ENCODE data around the gene GPRC5A. TPM values are rescaled to one million over a fixed set of nuclear protein-coding genes. Genes with fewer than 3 reads are reported as not detected.

GPRC5A gene
- total and polyA plus RNA-seq, 10 of the 15 experiments (the other 5 are each of a cell fraction or from before 2014, with no cell fraction given): 0.10 to 2.8 (median 1.1) TPM

DNA sequence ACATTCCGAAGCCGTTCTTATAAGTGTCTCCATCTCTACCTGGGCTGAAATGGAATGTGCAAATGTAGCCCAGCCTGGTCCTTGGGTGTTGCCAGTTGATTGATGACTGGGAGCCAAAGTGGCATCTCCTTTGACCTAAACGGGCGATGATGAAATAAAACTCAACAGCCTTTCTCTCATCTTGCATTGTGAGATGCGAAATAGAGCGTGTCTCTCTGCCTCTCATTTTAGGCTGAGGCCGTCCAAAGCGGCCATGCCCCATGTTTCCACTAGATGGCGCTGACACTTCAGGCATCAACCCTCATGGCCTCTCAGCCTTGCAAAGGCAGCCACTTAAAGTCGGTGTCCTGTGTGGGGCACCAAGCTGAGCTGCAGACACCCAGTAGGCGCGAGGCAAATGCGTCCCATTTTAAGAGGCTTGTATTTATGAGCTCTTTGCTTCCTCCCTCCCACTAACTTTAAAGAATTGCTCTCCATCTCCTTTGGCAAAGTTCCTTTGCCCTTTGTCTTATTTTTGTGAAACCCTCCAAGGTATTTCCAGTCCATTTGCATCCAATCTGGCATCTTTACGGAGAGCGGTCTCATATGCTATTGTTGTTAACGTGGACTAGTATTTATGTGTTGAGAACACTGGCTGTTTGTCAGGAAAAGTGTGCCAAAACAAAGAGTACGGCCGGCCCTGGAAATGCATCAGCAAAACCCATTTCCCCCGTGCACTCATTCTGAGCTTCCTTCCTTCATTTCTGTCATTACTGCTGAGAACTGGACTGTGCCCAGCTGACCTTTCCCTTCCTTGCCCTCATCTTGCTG, 25.0 kb downstream of the GPRC5A start:
- in situ Hi-C loops (cut with MboI) (no loop called here), intact Hi-C loops (cut with micrococcal nuclease; ENCODE audit: unreplicated experiment) (loop anchor here (1.0 to 2.0 kb wide), 4 partner anchors 66 to 318 kb away; no protein-coding TSS in a partner anchor)
- Histone ChIP-seq H3K27me3 (replicated peaks in 1 of 2; ENCODE audit: control insufficient read depth in 2 of 2, insufficient read depth in 2 of 2, low read length in 1 of 2) (peaks cover 2 to 3% of the 10 kb centered on the region in 2 experiments; a peak in 2 of 4 replicates), H3K27ac (ENCODE audit: control insufficient read depth, insufficient read depth) (no peak overlapping the region), H4K20me1 (ENCODE audit: control insufficient read depth, insufficient read depth) (no peaks in the 10 kb centered on the region; the same call in 1 of the 2 replicates), H3K79me2 (ENCODE audit: control insufficient read depth, insufficient read depth, low read length) (no peaks in the 10 kb centered on the region), H3K4me1 (ENCODE audit: control insufficient read depth, insufficient read depth, low read length) (no peaks in the 10 kb centered on the region), H3K4me2 (ENCODE audit: control insufficient read depth, insufficient read depth) (no peak overlapping the region), H3K36me3 (ENCODE audit: control insufficient read depth in 2 of 2, insufficient read depth in 2 of 2, low read length in 1 of 2) (no peaks in the 10 kb centered on the region), H3K9me3 (replicated peaks; ENCODE audit: control insufficient read depth, insufficient read depth, low read length) (no peaks in the 10 kb centered on the region), H3K9ac (ENCODE audit: control insufficient read depth, insufficient read depth, low read length) (no peak overlapping the region), H2AFZ (ENCODE audit: control insufficient read depth, low read depth, low read length) (no peak overlapping the region), H3K4me3 (no peak overlapping the region)
- SMC1A ChIA-PET (ENCODE audit: uncharacterized antibody, unreplicated experiment): interaction anchor here (0.5 to 4.5 kb wide), 19 partner anchors 9 to 339 kb away, joined by 3 to 50 read pairs (median 4); no protein-coding TSS in a partner anchor
- TF ChIP-seq POU2F2 (IDR thresholded peaks at IDR 0.05; ENCODE audit: borderline replicate concordance, low read depth, low read length) (0 out of 3 replicates have a peak, but pooled peaks have one; percentile 29), SMC3 (IDR thresholded peaks at IDR 0.05; ENCODE audit: borderline replicate concordance, low read length) (peak; percentile 94), JUND (IDR thresholded peaks at IDR 0.05; ENCODE audit: low read depth, low read length) (no peak), YY1 (IDR thresholded peaks at IDR 0.05; ENCODE audit: low read depth, low read length) (peak; percentile 85), BRCA1 (IDR thresholded peaks at IDR 0.05; ENCODE audit: low read depth, low read length) (no peak), RAD21 (IDR thresholded peaks at IDR 0.05; ENCODE audit: insufficient read depth, low read depth, low read length) (peak; percentile 98)
- TF ChIP-seq, protein P1, sequence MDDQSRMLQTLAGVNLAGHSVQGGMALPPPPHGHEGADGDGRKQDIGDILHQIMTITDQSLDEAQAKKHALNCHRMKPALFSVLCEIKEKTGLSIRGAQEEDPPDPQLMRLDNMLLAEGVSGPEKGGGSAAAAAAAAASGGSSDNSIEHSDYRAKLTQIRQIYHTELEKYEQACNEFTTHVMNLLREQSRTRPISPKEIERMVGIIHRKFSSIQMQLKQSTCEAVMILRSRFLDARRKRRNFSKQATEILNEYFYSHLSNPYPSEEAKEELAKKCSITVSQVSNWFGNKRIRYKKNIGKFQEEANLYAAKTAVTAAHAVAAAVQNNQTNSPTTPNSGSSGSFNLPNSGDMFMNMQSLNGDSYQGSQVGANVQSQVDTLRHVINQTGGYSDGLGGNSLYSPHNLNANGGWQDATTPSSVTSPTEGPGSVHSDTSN (IDR thresholded peaks at IDR 0.05; ENCODE audit: insufficient replicate concordance, low read depth, low read length): no peak
- TF ChIP-seq, protein P2, sequence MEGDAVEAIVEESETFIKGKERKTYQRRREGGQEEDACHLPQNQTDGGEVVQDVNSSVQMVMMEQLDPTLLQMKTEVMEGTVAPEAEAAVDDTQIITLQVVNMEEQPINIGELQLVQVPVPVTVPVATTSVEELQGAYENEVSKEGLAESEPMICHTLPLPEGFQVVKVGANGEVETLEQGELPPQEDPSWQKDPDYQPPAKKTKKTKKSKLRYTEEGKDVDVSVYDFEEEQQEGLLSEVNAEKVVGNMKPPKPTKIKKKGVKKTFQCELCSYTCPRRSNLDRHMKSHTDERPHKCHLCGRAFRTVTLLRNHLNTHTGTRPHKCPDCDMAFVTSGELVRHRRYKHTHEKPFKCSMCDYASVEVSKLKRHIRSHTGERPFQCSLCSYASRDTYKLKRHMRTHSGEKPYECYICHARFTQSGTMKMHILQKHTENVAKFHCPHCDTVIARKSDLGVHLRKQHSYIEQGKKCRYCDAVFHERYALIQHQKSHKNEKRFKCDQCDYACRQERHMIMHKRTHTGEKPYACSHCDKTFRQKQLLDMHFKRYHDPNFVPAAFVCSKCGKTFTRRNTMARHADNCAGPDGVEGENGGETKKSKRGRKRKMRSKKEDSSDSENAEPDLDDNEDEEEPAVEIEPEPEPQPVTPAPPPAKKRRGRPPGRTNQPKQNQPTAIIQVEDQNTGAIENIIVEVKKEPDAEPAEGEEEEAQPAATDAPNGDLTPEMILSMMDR (IDR thresholded peaks at IDR 0.05 in 2 of 3, conservative IDR thresholded peaks at IDR 0.05 in 1 of 3; ENCODE audit: control insufficient read depth in 2 of 3, extremely low read depth in 1 of 3, insufficient read depth in 1 of 3, low read depth in 3 of 3, low read length in 3 of 3): peak; percentile 96 to 99 (median 99); a peak in 5 of 6 replicates
- POLR2A ChIA-PET: no interaction called here
- no TSS peak for BruUV-seq (replicated peaks)
- DNase-seq (ENCODE audit: low read depth, low spot score): no peak
- peak; percentile 99 for ATAC-seq
- CTCF ChIA-PET: interaction anchor here (0.5 to 9.2 kb wide), 25 partner anchors 17 to 339 kb away, joined by 3 to 105 read pairs (median 4); partner anchors contain the start of genes APOLD1 and GPRC5A
- RAD21 ChIA-PET (ENCODE audit: unreplicated experiment): interaction anchor here (0.6 to 2.7 kb wide), 12 partner anchors 9 to 297 kb away, joined by 3 to 21 read pairs (median 3); partner anchors contain the start of gene GPRC5A
- FAIRE-seq: peak; percentile 96
- WGBS (ENCODE audit: insufficient coverage, insufficient replicate concordance, low lambda C conversion rate, missing lambda C conversion rate): 15% methylated on average over 19 of the region's 19 CpGs

Data from GM12878 (cell line).